A549 (cell line): ENCODE data around the gene FMNL2. TPM values are rescaled to one million over a fixed set of nuclear protein-coding genes. Genes with fewer than 3 reads are reported as not detected.

ENCODE experiments used
- ATAC-seq, 2 experiments: fragments of 200-7000 bp in 1 of 2; fragments of >200 bp in 1 of 2; cut with Nextera tagmentation in 1 of 2; cut with Tn5 transposase in 1 of 2; 3 replicates each; pipeline versions ENCODE4 v1.8.0 to v1.9.1; 2018 to 2020; ENCODE audit warnings: mild to moderate bottlenecking in 1 of 2, moderate library complexity in 1 of 2
- CTCF ChIA-PET: fragments of 300-600 bp; sonication (Branson Sonifier 250); formaldehyde crosslinking; extraction: SDS; loops from one replicate; lab custom pipeline; 2021; ENCODE audit warnings: antibody characterized with exemption, inconsistent platforms; lab: Yijun Ruan, JAX
- POLR2A ChIA-PET: fragments of 350-600 bp; formaldehyde crosslinking; extraction: SDS; loops from one replicate; lab custom pipeline; 2021; ENCODE audit warnings: antibody characterized with exemption, inconsistent platforms; lab: Yijun Ruan, JAX
- DNase-seq, 2 experiments: peaks; one replicate each; pipeline versions ENCODE4 v3.0.0 to v3.0.0-alpha.2; 2011 to 2016; ENCODE audit warnings: low read depth in 1 of 2, low spot score in 1 of 2
- FAIRE-seq: peaks from 2 replicates; lab custom pipeline; 2011; peaks lifted over from hg19 to GRCh38; lab: Jason Lieb, UNC
- H3K27ac ChIP-seq, 2 experiments: fragments of >200 bp; sonication (Bioruptor Twin); formaldehyde crosslinking; 3 replicates each; pipeline ENCODE4 v1.5.1; 2016 to 2017
- H3K4me1 ChIP-seq: fragments of >200 bp; sonication (Bioruptor Twin); formaldehyde crosslinking; 3 replicates; pipeline ENCODE4 v1.6.1; 2016
- H3K4me2 ChIP-seq: fragments of >200 bp; sonication (Bioruptor Twin); formaldehyde crosslinking; 3 replicates; pipeline ENCODE4 v1.6.1; 2016
- H3K4me3 ChIP-seq: fragments of >200 bp; sonication (Bioruptor Twin); formaldehyde crosslinking; 3 replicates; pipeline ENCODE4 v1.5.1; 2016
- H3K9me3 ChIP-seq: fragments of >200 bp; sonication (Bioruptor Twin); formaldehyde crosslinking; 3 replicates; pipeline ENCODE4 v1.6.1; 2016
- CBX2 ChIP-seq: fragments of 200-600 bp; sonication (generic); IDR thresholded peaks from 2 replicates; pipeline ENCODE4 v1.6.1; 2016; ENCODE audit warnings: low read depth, mild to moderate bottlenecking, borderline replicate concordance
- CBX8 ChIP-seq: fragments of 200-600 bp; sonication (generic); IDR thresholded peaks from 2 replicates; pipeline ENCODE4 v1.6.1; 2016
- CEBPB ChIP-seq, 2 experiments: fragments of >200 bp in 1 of 2; sonication (Bioruptor Twin) in 1 of 2; formaldehyde crosslinking in 1 of 2; IDR thresholded peaks; 2 replicates each; pipeline ENCODE4 v1.6.1; 2012 to 2016
- CHD2 ChIP-seq: fragments of 150-350 bp; IDR thresholded peaks from 2 replicates; pipeline ENCODE4 v1.6.1; 2014; ENCODE audit warnings: low read length; ENCODE audit not compliant: partially characterized antibody
- CHD4 ChIP-seq: fragments of 200-600 bp; sonication (generic); IDR thresholded peaks from 2 replicates; pipeline ENCODE4 v1.6.1; 2016; ENCODE audit warnings: antibody characterized with exemption, mild to moderate bottlenecking, borderline replicate concordance
- EHF ChIP-seq: fragments of 250-450 bp; sonication (Bioruptor Pico); IDR thresholded peaks from 2 replicates; pipeline ENCODE4 v1.5.0; 2020; ENCODE audit warnings: mild to moderate bottlenecking
- FOSL2 ChIP-seq, 2 experiments: fragments of 450-650 bp in 1 of 2; fragments of >200 bp in 1 of 2; sonication (Bioruptor Twin) in 1 of 2; formaldehyde crosslinking; IDR thresholded peaks; 2 replicates each; pipeline versions ENCODE4 v1.5.0 to v1.6.1; 2016 to 2020; ENCODE audit warnings: mild to moderate bottlenecking in 1 of 2, moderate library complexity in 1 of 2
- FOXS1 ChIP-seq: fragments of 250-450 bp; sonication (Bioruptor Pico); IDR thresholded peaks from 2 replicates; pipeline ENCODE4 v1.5.0; 2020; ENCODE audit warnings: mild to moderate bottlenecking, moderate library complexity
- GATA3 ChIP-seq: IDR thresholded peaks from 2 replicates; pipeline ENCODE4 v1.6.1; 2012; ENCODE audit warnings: borderline replicate concordance
- HOXA7 ChIP-seq: fragments of 250-450 bp; sonication (Bioruptor Pico); IDR thresholded peaks from 2 replicates; pipeline ENCODE4 v1.5.0; 2020; ENCODE audit warnings: mild to moderate bottlenecking, moderate library complexity
- HOXB13 ChIP-seq: fragments of 250-450 bp; sonication (Bioruptor Pico); IDR thresholded peaks from 2 replicates; pipeline ENCODE4 v1.5.0; 2020; ENCODE audit warnings: low read depth, mild to moderate bottlenecking, moderate library complexity
- HOXB5 ChIP-seq: fragments of 250-450 bp; sonication (Bioruptor Pico); IDR thresholded peaks from 2 replicates; pipeline ENCODE4 v1.5.0; 2020; ENCODE audit warnings: mild to moderate bottlenecking, moderate library complexity
- JUNB ChIP-seq: fragments of >200 bp; sonication (Bioruptor Twin); formaldehyde crosslinking; IDR thresholded peaks from 2 replicates; pipeline ENCODE4 v1.6.1; 2016
- KDM1A ChIP-seq: fragments of 200-600 bp; sonication (generic); IDR thresholded peaks from 2 replicates; pipeline ENCODE4 v1.6.1; 2016; ENCODE audit warnings: low read depth, mild to moderate bottlenecking
- KDM5A ChIP-seq: fragments of 200-600 bp; sonication (generic); IDR thresholded peaks from 2 replicates; pipeline ENCODE4 v1.6.1; 2016; ENCODE audit warnings: antibody characterized with exemption, mild to moderate bottlenecking
- NFE2L2 ChIP-seq: fragments of 150-350 bp; conservative IDR thresholded peaks from 2 replicates; pipeline ENCODE4 v1.6.1; 2014; ENCODE audit warnings: low read length
- NPAS2 ChIP-seq: fragments of 250-450 bp; sonication (Bioruptor Pico); IDR thresholded peaks from 2 replicates; pipeline ENCODE4 v1.8.0; 2022; ENCODE audit warnings: mild to moderate bottlenecking, moderate library complexity, borderline replicate concordance
- NR3C1 ChIP-seq: fragments of >200 bp; sonication (Bioruptor Twin); formaldehyde crosslinking; IDR thresholded peaks from 3 replicates; pipeline ENCODE4 v1.6.1; 2017
- RFX5 ChIP-seq: fragments of 450-650 bp; IDR thresholded peaks from 2 replicates; pipeline ENCODE4 v1.7.1; 2014; ENCODE audit warnings: antibody characterized with exemption, mild to moderate bottlenecking, moderate library complexity
- RNF2 ChIP-seq: fragments of 200-600 bp; sonication (generic); IDR thresholded peaks from 2 replicates; pipeline ENCODE4 v1.6.1; 2016; ENCODE audit warnings: low read depth, mild to moderate bottlenecking, antibody characterized with exemption, moderate library complexity, borderline replicate concordance
- ZC3H11A ChIP-seq: fragments of 450-650 bp; IDR thresholded peaks from 2 replicates; pipeline ENCODE4 v1.6.1; 2014; ENCODE audit warnings: antibody characterized with exemption, mild to moderate bottlenecking
- WGBS: methylation state at CpG from one replicate; pipeline ENCODE4 v1.1.6; 2017; ENCODE audit errors: missing lambda C conversion rate; 5-methylcytosine and 5-hydroxymethylcytosine counted together
- polyA plus RNA-seq, 4 experiments: library from polyadenylated mRNA; depleted of rRNA in 3 of 4; stranded (reverse); fragments of >200 nt; fragmentation: RNase III in 1 of 4; extraction: RNeasy Plus Mini Kit Qiagen cat#74134 plus additional on column Dnase treatment in 1 of 4; gene quantifications; 2 replicates in 3 of 4; 3 replicates in 1 of 4; pipeline ENCODE4 v1.2.3, GENCODE V29; 2011 to 2017
- TF ChIP-seq, protein P1 (sequence below): fragments of 250-450 bp; sonication (Bioruptor Pico); IDR thresholded peaks from 2 replicates; pipeline ENCODE4 v1.5.0; 2021; ENCODE audit warnings: mild to moderate bottlenecking, moderate library complexity, borderline replicate concordance
- TF ChIP-seq, protein P2 (sequence below): fragments of >200 bp; sonication (Bioruptor Twin); formaldehyde crosslinking; IDR thresholded peaks from 3 replicates; pipeline ENCODE4 v1.6.1; 2016
- TF ChIP-seq, protein P3 (sequence below): IDR thresholded peaks from 2 replicates; pipeline ENCODE4 v1.6.1; 2012
- TF ChIP-seq, protein P4 (sequence below): IDR thresholded peaks from 2 replicates; pipeline ENCODE4 v1.6.1; 2012; ENCODE audit warnings: low read depth, borderline replicate concordance

Gene FMNL2
- polyA plus RNA-seq, 2 of the 4 experiments (the other 2 are of a cell fraction) = 27.9 to 36.5 TPM

DNA sequence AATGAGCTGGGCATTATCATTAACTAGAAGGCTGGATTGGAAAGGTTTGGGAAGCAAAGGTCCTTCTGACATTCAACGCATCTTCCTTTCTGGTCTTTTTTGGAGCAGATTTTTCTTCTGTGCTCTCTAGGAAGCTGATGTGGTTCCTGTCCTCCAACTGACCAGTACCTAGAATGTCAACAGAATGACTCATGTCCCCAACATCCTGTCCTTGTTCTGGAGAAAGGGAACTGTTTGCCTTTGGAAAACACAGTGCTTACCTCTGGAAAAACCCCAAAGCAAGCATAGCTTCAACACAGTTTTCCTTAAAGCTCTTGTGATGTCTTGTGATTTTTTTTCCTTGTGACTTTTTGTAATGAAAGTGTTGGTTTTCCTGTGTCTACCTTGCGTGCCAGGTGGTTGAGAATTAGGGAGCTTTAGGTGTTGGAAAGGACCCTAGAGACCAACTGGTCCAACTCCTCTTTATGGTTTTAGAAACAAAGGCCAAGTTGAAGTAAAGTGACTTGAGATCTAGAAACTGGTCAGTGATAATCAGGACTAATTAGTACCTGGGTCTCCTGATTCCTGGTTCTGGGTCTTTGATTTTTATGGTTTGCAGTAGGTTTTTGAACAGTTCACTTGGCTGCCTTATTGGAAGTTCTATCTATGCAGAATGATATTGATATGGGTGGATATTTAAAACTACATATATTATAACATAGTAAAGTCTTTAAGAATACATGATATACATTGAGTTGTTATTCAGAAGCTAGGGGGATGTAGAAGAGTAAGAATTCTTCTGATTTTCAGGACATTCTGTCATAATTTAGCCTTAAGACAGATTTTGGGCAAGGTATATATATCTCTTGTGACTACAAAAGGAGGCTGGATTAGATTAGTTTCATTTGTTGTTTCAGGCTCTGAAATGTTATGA is 70.5 kb downstream of the FMNL2 start (continued):
- TF ChIP-seq FOSL2 (IDR thresholded peaks at IDR 0.05) (0 out of 2 replicates have a peak, but pooled peaks have one; percentile 33), FOSL2 (CRISPR knock-in tag; IDR thresholded peaks at IDR 0.05) (peak; percentile 80)
- TF ChIP-seq, protein P1, sequence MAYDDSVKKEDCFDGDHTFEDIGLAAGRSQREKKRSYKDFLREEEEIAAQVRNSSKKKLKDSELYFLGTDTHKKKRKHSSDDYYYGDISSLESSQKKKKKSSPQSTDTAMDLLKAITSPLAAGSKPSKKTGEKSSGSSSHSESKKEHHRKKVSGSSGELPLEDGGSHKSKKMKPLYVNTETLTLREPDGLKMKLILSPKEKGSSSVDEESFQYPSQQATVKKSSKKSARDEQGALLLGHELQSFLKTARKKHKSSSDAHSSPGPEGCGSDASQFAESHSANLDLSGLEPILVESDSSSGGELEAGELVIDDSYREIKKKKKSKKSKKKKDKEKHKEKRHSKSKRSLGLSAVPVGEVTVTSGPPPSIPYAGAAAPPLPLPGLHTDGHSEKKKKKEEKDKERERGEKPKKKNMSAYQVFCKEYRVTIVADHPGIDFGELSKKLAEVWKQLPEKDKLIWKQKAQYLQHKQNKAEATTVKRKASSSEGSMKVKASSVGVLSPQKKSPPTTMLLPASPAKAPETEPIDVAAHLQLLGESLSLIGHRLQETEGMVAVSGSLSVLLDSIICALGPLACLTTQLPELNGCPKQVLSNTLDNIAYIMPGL (CRISPR knock-in tag) = no peak
- TF ChIP-seq, all 56 proteins: peak for 4

DNA sequence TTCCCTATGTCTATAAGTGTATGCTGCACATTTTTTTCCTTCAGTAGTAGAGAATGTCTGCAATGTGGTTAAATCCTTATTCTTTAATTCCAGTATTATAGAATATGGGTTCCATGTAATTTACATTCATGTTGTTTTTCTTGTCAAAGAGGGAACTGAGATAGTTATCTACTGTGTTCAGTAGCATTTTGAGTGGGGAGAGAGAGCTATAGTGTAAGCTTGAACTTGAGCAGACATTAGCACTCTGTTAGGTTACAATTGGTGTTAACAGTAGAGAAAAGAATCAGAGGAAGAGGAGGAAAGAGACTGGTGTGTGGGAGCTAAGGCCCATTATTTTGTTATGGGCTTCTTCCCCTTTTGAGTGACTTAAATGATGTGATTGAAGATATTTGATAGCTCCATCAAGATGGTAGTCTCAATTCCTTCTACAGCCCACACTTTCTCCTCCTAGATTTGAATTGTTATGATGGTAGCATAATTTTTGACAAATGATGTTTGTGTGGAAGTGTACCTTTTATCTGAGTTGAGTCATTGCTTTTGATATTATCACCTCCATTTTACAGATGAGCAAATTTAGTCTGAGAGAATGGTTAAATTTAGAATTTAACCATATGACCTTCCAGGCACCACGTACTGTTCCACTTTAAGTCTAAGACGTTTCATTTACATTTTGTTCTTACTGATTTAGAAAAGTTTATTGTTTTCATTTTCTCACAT is 71.3 kb downstream of the FMNL2 start:
- H3K4me2 ChIP-seq = peak overlapping the region; percentile 79
- no peaks in the 10 kb centered on the region for H3K9me3 ChIP-seq
- DNase-seq (no peak), ATAC-seq (no peak), FAIRE-seq (no peak)
- TF ChIP-seq JUNB (no peak), CBX8 (no peak), CBX2 (no peak), CEBPB (IDR thresholded peaks at IDR 0.05) (no peak), HOXA7 (no peak), RFX5 (no peak), KDM1A (no peak), RNF2 (no peak), FOSL2 (IDR thresholded peaks at IDR 0.05) (no peak), FOSL2 (CRISPR knock-in tag; IDR thresholded peaks at IDR 0.05) (no peak)
- TF ChIP-seq, protein P2, sequence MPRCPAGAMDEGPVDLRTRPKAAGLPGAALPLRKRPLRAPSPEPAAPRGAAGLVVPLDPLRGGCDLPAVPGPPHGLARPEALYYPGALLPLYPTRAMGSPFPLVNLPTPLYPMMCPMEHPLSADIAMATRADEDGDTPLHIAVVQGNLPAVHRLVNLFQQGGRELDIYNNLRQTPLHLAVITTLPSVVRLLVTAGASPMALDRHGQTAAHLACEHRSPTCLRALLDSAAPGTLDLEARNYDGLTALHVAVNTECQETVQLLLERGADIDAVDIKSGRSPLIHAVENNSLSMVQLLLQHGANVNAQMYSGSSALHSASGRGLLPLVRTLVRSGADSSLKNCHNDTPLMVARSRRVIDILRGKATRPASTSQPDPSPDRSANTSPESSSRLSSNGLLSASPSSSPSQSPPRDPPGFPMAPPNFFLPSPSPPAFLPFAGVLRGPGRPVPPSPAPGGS = no peak
- H3K4me3 ChIP-seq = no peak overlapping the region; the same call in 2 of the 3 replicates
- ChIA-PET POLR2A (no interaction called here), CTCF (interaction anchor here (0.6 to 2.1 kb wide), 4 partner anchors 10 to 238 kb away, joined by 3 to 5 read pairs (median 4); no protein-coding TSS in a partner anchor)
- peak overlapping the region; percentile 68 to 80 for H3K27ac ChIP-seq
- WGBS = 5% methylated on average over 2 of the region's 2 CpGs
- peaks cover 83% of the 10 kb centered on the region for H3K4me1 ChIP-seq

DNA sequence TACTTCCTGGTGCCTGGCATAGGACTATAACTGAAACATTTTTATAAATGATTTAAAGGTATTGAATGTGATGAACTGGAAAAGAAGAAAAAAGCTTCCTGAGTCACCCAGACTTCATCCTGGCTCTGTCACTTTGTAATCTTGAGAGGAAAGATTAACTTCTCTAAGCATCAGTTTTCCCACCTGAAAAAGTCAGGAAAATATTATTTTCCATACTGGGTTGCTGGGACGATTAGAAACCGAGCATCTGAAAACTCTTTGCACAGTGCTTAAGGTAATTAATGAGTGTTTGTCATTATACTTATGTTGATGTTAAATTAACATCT is 71.8 kb downstream of the FMNL2 start:
- Histone ChIP-seq H3K9me3 (no peaks in the 10 kb centered on the region), H3K4me2 (peak overlapping the region; percentile 79), H3K27ac (peak overlapping the region; percentile 68 to 80), H3K4me1 (peaks cover 84% of the 10 kb centered on the region), H3K4me3 (peak overlapping the region; percentile 26; the same call in 2 of the 3 replicates)
- FAIRE-seq = no peak
- ATAC-seq = no peak
- DNase-seq = no peak
- 0 out of 2 replicates have a peak, but pooled peaks have one; percentile 42 for TF ChIP-seq CHD4
- TF ChIP-seq NPAS2 = no peak
- POLR2A ChIA-PET = no interaction called here
- CTCF ChIA-PET = interaction anchor here (1.1 to 2.1 kb wide), 3 partner anchors 10 to 70 kb away, joined by 3 to 5 read pairs (median 4); no protein-coding TSS in a partner anchor
- WGBS = 21% methylated on average over 2 of the region's 2 CpGs

DNA sequence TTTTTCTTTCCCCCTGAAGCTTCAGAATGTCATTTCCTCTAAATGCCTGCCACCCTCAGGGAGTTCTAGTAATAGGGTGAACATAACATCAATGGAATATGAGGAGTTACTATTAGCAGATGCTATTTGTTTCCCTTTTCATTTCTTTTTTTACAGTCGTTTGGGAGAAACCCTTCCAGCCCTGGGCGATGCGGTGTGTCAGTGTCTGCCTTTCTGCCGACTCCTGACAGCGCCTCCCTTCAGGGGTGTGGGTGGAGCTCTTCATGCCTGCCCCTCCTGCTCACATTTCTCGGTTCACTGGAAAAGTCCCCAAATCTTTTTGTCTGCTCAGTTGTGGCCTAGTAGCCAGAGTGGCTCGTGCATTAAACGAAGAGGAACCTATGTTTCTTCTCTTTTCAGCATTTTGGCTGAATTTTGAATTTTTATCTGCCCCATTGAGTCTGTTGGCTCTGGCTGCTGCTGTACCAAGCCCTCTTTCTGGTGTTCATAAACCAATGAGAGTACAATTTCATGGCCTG is 72.3 kb downstream of the FMNL2 start:
- Histone ChIP-seq H3K4me1 (peaks cover 85% of the 10 kb centered on the region), H3K9me3 (no peaks in the 10 kb centered on the region), H3K4me2 (peak overlapping the region; percentile 79), H3K27ac (peak overlapping the region; percentile 68 to 80), H3K4me3 (peak overlapping the region; percentile 26; the same call in 2 of the 3 replicates)
- peak; percentile 89 to 90 for ATAC-seq
- peak; percentile 43 to 65 for DNase-seq
- ChIA-PET POLR2A (no interaction called here), CTCF (interaction anchor here (1.1 to 2.1 kb wide), 3 partner anchors 9 to 71 kb away, joined by 3 to 5 read pairs (median 4); no protein-coding TSS in a partner anchor)
- whole genome bisulfite sequencing = under 1% methylated on average over 8 of the region's 8 CpGs
- no peak for FAIRE-seq
- TF ChIP-seq CHD2 = no peak
- no peak for TF ChIP-seq RNF2
- TF ChIP-seq HOXB13 (CRISPR knock-in tag) = no peak
- no peak for TF ChIP-seq CBX8
- TF ChIP-seq KDM5A = no peak
- TF ChIP-seq, protein P3, sequence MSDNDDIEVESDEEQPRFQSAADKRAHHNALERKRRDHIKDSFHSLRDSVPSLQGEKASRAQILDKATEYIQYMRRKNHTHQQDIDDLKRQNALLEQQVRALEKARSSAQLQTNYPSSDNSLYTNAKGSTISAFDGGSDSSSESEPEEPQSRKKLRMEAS = no peak
- TF ChIP-seq HOXA7 = no peak
- TF ChIP-seq FOSL2 (IDR thresholded peaks at IDR 0.05) = no peak
- no peak for TF ChIP-seq FOSL2 (CRISPR knock-in tag; IDR thresholded peaks at IDR 0.05)
- TF ChIP-seq EHF (CRISPR knock-in tag) = no peak
- TF ChIP-seq FOXS1 = no peak
- TF ChIP-seq, protein P4, sequence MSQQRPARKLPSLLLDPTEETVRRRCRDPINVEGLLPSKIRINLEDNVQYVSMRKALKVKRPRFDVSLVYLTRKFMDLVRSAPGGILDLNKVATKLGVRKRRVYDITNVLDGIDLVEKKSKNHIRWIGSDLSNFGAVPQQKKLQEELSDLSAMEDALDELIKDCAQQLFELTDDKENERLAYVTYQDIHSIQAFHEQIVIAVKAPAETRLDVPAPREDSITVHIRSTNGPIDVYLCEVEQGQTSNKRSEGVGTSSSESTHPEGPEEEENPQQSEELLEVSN = no peak
- TF ChIP-seq CHD4 = no peak
- no peak for TF ChIP-seq GATA3
- TF ChIP-seq NR3C1 = no peak
- TF ChIP-seq NFE2L2 = no peak
- TF ChIP-seq HOXB5 (CRISPR knock-in tag) = no peak
- TF ChIP-seq NPAS2 = no peak
- TF ChIP-seq ZC3H11A = no peak
